Stimulated activated CD8-positive, alpha-beta memory T cell treated with anti-CD3 and anti-CD28 coated beads, Interleukin-15, amount 100 ng/mL, for 4 hours (primary cell): ENCODE data around the gene GPR146.

Experiments used
- DNase-seq, 2 donors: peaks; one replicate each; pipeline ENCODE4 v3.0.0-alpha.2; 2020; ENCODE audit warnings: low read depth in 2 of 2

Gene GPR146

GRCh38 chr7:1011297-1012003, 32.9 kb upstream of the GPR146 start:
- no peak for DNase-seq

- no peak for DNase-seq
Measured at GRCh38 chr7:1012004-1012715, 32.2 kb upstream of the GPR146 start.

GRCh38 chr7:1012716-1013095, 31.6 kb upstream of the GPR146 start:
- DNase-seq: no peak

GRCh38 chr7:1013581-1013980, 30.8 kb upstream of the GPR146 start:
- no peak for DNase-seq

- DNase-seq: no peak
Measured at GRCh38 chr7:1014681-1015080, 29.7 kb upstream of the GPR146 start.

GRCh38 chr7:1015196-1016121, 28.9 kb upstream of the GPR146 start:
- no peak for DNase-seq

- no peak for DNase-seq
Measured at GRCh38 chr7:1016577-1017531, 27.5 kb upstream of the GPR146 start.

GRCh38 chr7:1017586-1018333, 26.6 kb upstream of the GPR146 start:
- DNase-seq: no peak

- no peak for DNase-seq
Measured at GRCh38 chr7:1018334-1018695, 26.0 kb upstream of the GPR146 start.

- DNase-seq: no peak
Measured at GRCh38 chr7:1019255-1019785, 25.0 kb upstream of the GPR146 start.

GRCh38 chr7:1019789-1020610, 24.3 kb upstream of the GPR146 start:
- no peak for DNase-seq

- DNase-seq: no peak
Measured at GRCh38 chr7:1020849-1021251, 23.5 kb upstream of the GPR146 start.

- no peak for DNase-seq
Measured at GRCh38 chr7:1021366-1021765, 23.0 kb upstream of the GPR146 start.

- no peak for DNase-seq
Measured at GRCh38 chr7:1021931-1022330, 22.4 kb upstream of the GPR146 start.

GRCh38 chr7:1022356-1022755, 22.0 kb upstream of the GPR146 start:
- no peak for DNase-seq

- DNase-seq: no peak
Measured at GRCh38 chr7:1022801-1023465, 21.4 kb upstream of the GPR146 start.

GRCh38 chr7:1024331-1024841, 20.0 kb upstream of the GPR146 start:
- no peak for DNase-seq

GRCh38 chr7:1024876-1025742, 19.2 kb upstream of the GPR146 start:
- DNase-seq: no peak
